Kasumi-1 (cell line): ENCODE data around the gene GPR143.
"Not testable (repeated sequence)": the region's sequence is repeated elsewhere in the genome, so short reads cannot be mapped to it uniquely, and the experiment has no call there.

Experiments used
- DNase-seq, 2 experiments: peaks; one replicate each; lab custom pipeline; 2025; lab: John Stamatoyannopoulos, UW

GPR143 gene

GRCh38 chrX:9765737-9766097 lies at the start of gene GPR143:
TSS of gene GPR143 (minus strand) at chrX:9765847. CDS start at chrX:9765817, 30 bp downstream.
- no peak for DNase-seq

- not testable (repeated sequence) for DNase-seq
These were observed 45.4 kb upstream of the GPR143 start for GRCh38 chrX:9811086-9811485.

- not testable (repeated sequence) for DNase-seq
These were observed 44.2 kb upstream of the GPR143 start for GRCh38 chrX:9809876-9810275.

GRCh38 chrX:9807355-9808182 lies 41.9 kb upstream of the GPR143 start:
- no peak for DNase-seq

- DNase-seq: no peak
These were observed 40.3 kb upstream of the GPR143 start for GRCh38 chrX:9805956-9806355.

GRCh38 chrX:9804444-9804843 lies 38.8 kb upstream of the GPR143 start:
- no peak for DNase-seq

- no peak for DNase-seq
These were observed 37.1 kb upstream of the GPR143 start for GRCh38 chrX:9802737-9803136.

GRCh38 chrX:9797384-9798360 lies 32.0 kb upstream of the GPR143 start:
- no peak for DNase-seq

GRCh38 chrX:9794495-9794894 lies 28.8 kb upstream of the GPR143 start:
- no peak for DNase-seq

GRCh38 chrX:9790866-9791265 lies 25.2 kb upstream of the GPR143 start:
- no peak for DNase-seq

- no peak for DNase-seq
These were observed 23.9 kb upstream of the GPR143 start for GRCh38 chrX:9789555-9789954.

GRCh38 chrX:9788911-9789310 lies 23.3 kb upstream of the GPR143 start:
- no peak for DNase-seq

- DNase-seq: no peak
These were observed 21.4 kb upstream of the GPR143 start for GRCh38 chrX:9786798-9787635.

- no peak for DNase-seq
These were observed 20.5 kb upstream of the GPR143 start, which contains the start of gene SHROOM2 for GRCh38 chrX:9785944-9786797. TSS of gene SHROOM2 (plus strand) at chrX:9786429. CDS start at chrX:9786546, 117 bp downstream.

- no peak for DNase-seq
These were observed 19.8 kb upstream of the GPR143 start for GRCh38 chrX:9785254-9785943.

- no peak for DNase-seq
These were observed 18.7 kb upstream of the GPR143 start for GRCh38 chrX:9784332-9784731.

- DNase-seq: no peak
These were observed 16.3 kb upstream of the GPR143 start for GRCh38 chrX:9781941-9782340.

- DNase-seq: no peak
These were observed 10.3 kb upstream of the GPR143 start for GRCh38 chrX:9775930-9776329.

- no peak for DNase-seq
These were observed 7.3 kb upstream of the GPR143 start for GRCh38 chrX:9772943-9773342.

GRCh38 chrX:9770319-9770718 lies 4.7 kb upstream of the GPR143 start:
- DNase-seq: peak; percentile 54 to 57
